Psoas muscle (tissue), 8 donors: ENCODE results near the gene NTN4. TPM values are rescaled to one million over a fixed set of nuclear protein-coding genes. Genes with fewer than 3 reads are reported as not detected.

Experiments
- ATAC-seq, 4 donors: fragments of 200-7000 bp; cut with Tn5 transposase; one replicate each; pipeline ENCODE4 v1.9.1; 2020; ENCODE audit warnings: moderate library complexity in 3 of 4, mild to moderate bottlenecking in 2 of 4
- DNase-seq, 2 donors: peaks; one replicate each; pipeline ENCODE4 v3.0.0-alpha.2; 2020
- H3K27ac ChIP-seq: fragments of 200-600 bp; one replicate; pipeline ENCODE4 v1.8.0; 2022
- H3K27me3 ChIP-seq, 3 donors: fragments of 200-600 bp in 1 of 3; one replicate each; pipeline versions ENCODE4 v1.6.1 to v1.8.0; 2013 to 2022; ENCODE audit warnings: low read length in 2 of 3, mild to moderate bottlenecking in 2 of 3, moderate library complexity in 1 of 3; ENCODE audit not compliant: insufficient read depth in 3 of 3
- H3K36me3 ChIP-seq, 2 donors: fragments of 200-600 bp in 1 of 2; one replicate each; pipeline versions ENCODE4 v1.6.1 to v1.8.0; 2013 to 2022; ENCODE audit warnings: low read depth in 1 of 2, mild to moderate bottlenecking in 1 of 2, moderate library complexity in 1 of 2; ENCODE audit not compliant: insufficient read depth in 1 of 2
- H3K4me1 ChIP-seq: fragments of 200-600 bp; one replicate; pipeline ENCODE4 v1.8.0; 2022
- H3K4me3 ChIP-seq: fragments of 200-600 bp; one replicate; pipeline ENCODE4 v1.8.0; 2022; ENCODE audit warnings: mild to moderate bottlenecking
- H3K9me3 ChIP-seq: fragments of 200-600 bp; one replicate; pipeline ENCODE4 v1.8.0; 2022
- WGBS, 3 donors: extraction: QIAGEN DNeasy Blood & Tissue Kit; methylation state at CpG; one replicate each; pipeline versions ENCODE4 v1.1.6 to v1.1.7; 2013; 5-methylcytosine and 5-hydroxymethylcytosine counted together
- intact Hi-C, 2 donors: fragments of 100-400 bp; cut with DNase I; formaldehyde crosslinking; loops; one replicate each; pipeline versions ENCODE4 v1.11.0 to v1.14.2; 2022
- polyA plus RNA-seq, 3 donors: library from polyadenylated mRNA; stranded (reverse); fragments of 200-250 nt; gene quantifications; one replicate each; pipeline ENCODE4 v1.2.3, GENCODE V29; 2013
- total RNA-seq, 4 donors: library from RNA; stranded (reverse); fragmentation: NEBNext Ultra II Directional in 2 of 4; extraction: Animal tissue kit (Norgen Biotek cat#: 25700) in 2 of 4; gene quantifications; one replicate each; pipeline versions ENCODE4 v1.2.1 to v1.2.4, GENCODE V29; 2021 to 2023
- TF ChIP-seq, protein P1 (sequence below): fragments of 200-600 bp; IDR thresholded peaks from one replicate; pipeline ENCODE4 v1.8.0; 2022; ENCODE audit warnings: antibody characterized with exemption
- donor health status: healthy with polysubstance abuse.
- donor health status: DM: no; HTN: no; CAD: no; lungs with moderate emphysema.
- donor health status: Bipolar disorder and iron deficiency.
- donor health status: healthy.
- donor health status: DM: yes; HTN: yes; CAD: no.
- donor health status: DM: no; HTN: no; CAD: no.
- donor health status: DM: no; HTN: no; CAD: no.
- donor health status: DM: yes; HTN: yes; CAD: no.

The NTN4 gene
- total and polyA plus RNA-seq, 7 donors, result 2.9 to 13.3 (median 4.2) TPM

DNA sequence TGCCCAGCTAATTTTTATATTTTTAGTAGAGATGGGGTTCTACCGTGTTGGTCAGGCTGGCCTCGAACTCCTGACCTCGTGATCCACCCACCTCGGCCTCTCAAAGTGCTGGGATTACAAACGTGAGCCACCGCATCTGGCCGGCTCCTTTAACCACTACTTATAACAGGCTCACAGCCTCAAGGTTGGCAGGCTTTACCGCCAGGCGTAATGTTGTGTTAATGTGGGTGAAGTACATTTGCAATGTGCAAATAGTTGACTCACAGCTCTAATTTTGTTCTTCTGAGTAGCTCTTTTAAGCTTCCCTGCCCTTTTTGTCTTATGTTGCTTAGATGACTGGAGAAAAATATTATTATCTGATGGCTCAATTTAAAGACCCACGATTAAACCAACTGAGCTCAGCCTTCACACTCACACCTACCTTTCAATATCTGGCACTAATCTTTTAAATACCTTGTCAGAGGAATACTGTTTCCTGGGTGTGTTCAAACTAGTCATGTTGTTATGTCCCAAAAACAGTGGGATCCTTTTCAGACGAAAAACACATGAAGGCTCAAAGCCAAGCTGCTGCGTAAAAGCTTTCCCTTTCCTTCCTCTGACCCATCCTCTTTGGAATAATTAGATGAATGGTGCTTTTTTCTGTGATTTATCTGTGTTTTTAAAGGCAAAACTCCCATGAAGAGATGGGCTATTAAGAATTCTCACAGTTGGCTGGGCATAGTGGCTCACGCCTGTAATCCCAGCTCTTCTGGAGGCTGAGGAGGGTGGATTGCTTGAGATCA lies 182.1 kb downstream of the NTN4 start:
- Histone ChIP-seq H3K36me3 (no peaks in the 10 kb centered on the region), H3K4me3 (no peak overlapping the region), H3K27ac (no peak overlapping the region), H3K9me3 (no peaks in the 10 kb centered on the region), H3K27me3 (no peaks in the 10 kb centered on the region), H3K4me1 (no peaks in the 10 kb centered on the region)
- peak; percentile 65 to 67 for DNase-seq
- 19 to 25% (median 20%) methylated on average over 13 of the region's 13 CpGs for WGBS, 3 donors
- TF ChIP-seq, protein P1, sequence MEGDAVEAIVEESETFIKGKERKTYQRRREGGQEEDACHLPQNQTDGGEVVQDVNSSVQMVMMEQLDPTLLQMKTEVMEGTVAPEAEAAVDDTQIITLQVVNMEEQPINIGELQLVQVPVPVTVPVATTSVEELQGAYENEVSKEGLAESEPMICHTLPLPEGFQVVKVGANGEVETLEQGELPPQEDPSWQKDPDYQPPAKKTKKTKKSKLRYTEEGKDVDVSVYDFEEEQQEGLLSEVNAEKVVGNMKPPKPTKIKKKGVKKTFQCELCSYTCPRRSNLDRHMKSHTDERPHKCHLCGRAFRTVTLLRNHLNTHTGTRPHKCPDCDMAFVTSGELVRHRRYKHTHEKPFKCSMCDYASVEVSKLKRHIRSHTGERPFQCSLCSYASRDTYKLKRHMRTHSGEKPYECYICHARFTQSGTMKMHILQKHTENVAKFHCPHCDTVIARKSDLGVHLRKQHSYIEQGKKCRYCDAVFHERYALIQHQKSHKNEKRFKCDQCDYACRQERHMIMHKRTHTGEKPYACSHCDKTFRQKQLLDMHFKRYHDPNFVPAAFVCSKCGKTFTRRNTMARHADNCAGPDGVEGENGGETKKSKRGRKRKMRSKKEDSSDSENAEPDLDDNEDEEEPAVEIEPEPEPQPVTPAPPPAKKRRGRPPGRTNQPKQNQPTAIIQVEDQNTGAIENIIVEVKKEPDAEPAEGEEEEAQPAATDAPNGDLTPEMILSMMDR, result no peak
- intact Hi-C loops, result no loop called here
- ATAC-seq, result peak; percentile 58 to 88 (median 67)

Other genes with a start within 250 kb of the NTN4 start
- under 1 TPM; 0.11 to 0.34 (median 0.24) TPM for gene USP44, start 239.3 kb downstream of the NTN4 start, total RNA-seq
- under 1 TPM; 0.13 to 0.17 (median 0.14) TPM for gene USP44, start 239.3 kb downstream of the NTN4 start, polyA plus RNA-seq
- 10 to 100 TPM in 3 of 4 donors, 1 to 10 TPM in 1; 8.8 to 13.7 (median 11.3) TPM for gene SNRPF, start 68.2 kb upstream of the NTN4 start, total RNA-seq
- 10 to 100 TPM; 16.3 to 40.8 (median 24.2) TPM for gene SNRPF, start 68.2 kb upstream of the NTN4 start, polyA plus RNA-seq
- gene CCDC38, start 151.8 kb upstream of the NTN4 start, total RNA-seq, result under 1 TPM in 2 of 4 donors, not detected in 2; 0.08 to 0.30 TPM
- under 1 TPM in 1 of 3 donors, not detected in 2; 0.04 TPM for gene CCDC38, start 151.8 kb upstream of the NTN4 start, polyA plus RNA-seq
- gene AMDHD1, start 152.6 kb upstream of the NTN4 start, total RNA-seq, result 1 to 10 TPM in 1 of 4 donors, under 1 TPM in 3; 0.20 to 1.0 (median 0.47) TPM
- 1 to 10 TPM in 1 of 3 donors, under 1 TPM in 2; 0.18 to 1.1 (median 0.45) TPM for gene AMDHD1, start 152.6 kb upstream of the NTN4 start, polyA plus RNA-seq
- gene HAL, start 205.6 kb upstream of the NTN4 start, total RNA-seq, result under 1 TPM in 2 of 4 donors, not detected in 2; 0.32 to 0.34 TPM
- gene HAL, start 205.6 kb upstream of the NTN4 start, polyA plus RNA-seq, result under 1 TPM; 0.04 to 0.10 (median 0.05) TPM
- gene LTA4H, start 244.8 kb upstream of the NTN4 start, total RNA-seq, result 10 to 100 TPM; 27.5 to 51.2 (median 33.4) TPM
- gene LTA4H, start 244.8 kb upstream of the NTN4 start, polyA plus RNA-seq, result 10 to 100 TPM; 18.6 to 41.4 (median 22.2) TPM